ENCODE data around the gene ATP2B2.

The ATP2B2 gene

GRCh38 chr3:10357095-10357494 is 148.3 kb downstream of the ATP2B2 start:
- DNase-seq, result no peak

DNA sequence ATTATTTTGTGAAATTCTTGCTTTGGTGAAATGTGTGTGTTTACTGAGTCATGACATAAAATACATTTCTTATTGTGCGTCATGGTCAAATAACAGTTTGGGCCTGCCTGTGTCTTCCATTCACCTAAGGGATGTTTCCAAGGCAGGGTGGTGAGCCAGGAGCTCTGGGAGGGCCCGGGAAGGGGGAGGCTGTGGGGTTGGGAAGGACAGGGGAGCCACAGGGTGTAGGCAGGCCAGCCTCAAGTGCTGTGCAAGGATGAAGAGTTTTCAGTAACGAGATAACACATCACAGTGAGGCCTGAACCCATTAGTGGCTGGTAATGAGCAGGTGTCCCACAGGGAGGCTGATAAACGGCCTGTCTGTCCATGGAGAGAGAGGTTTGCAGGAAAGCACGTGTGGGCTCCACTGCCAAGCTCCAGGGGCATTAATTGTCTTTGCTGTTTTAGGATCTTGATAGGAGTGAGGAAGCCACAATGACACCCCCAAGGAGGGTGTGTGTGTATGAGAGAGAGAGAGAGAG is 148.9 kb downstream of the ATP2B2 start:
- DNase-seq, result no peak

GRCh38 chr3:10354361-10355015 is 150.9 kb downstream of the ATP2B2 start:
- no peak for DNase-seq

DNA sequence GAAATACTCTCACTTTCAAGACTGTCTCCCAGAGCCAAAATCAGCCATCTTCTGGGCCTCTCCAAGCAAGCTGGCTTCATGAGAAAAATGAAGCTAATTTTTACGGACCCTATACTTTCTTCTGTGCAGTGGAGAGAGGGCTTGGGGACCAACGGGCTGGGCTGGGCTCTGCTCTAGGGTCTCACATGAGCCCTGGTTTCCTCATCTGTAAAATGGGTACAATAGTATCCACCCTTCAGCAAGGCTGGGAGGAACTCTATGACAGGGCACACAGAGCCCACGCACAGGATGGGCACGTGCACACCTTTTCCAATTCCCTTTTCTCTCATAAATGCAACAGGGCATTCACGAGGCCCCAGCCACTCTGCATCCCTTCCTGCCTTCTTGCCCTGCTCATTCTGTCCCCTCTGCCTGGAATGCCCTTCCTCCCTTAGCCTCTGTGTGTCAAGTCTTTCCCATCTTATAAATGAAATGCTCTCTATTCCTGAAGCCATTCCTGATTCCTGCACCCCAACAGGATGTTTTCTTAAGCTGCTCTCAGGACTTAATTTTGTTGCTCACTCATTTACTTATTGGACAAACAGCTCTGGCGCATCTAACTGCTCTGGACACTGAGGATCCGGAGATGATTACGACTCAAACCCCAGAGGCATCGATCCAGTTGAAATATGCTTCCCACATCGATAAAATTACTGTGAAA is 151.6 kb downstream of the ATP2B2 start:
- DNase-seq, result no peak

GRCh38 chr3:10353160-10353559 is 152.2 kb downstream of the ATP2B2 start:
- no peak for DNase-seq

DNA sequence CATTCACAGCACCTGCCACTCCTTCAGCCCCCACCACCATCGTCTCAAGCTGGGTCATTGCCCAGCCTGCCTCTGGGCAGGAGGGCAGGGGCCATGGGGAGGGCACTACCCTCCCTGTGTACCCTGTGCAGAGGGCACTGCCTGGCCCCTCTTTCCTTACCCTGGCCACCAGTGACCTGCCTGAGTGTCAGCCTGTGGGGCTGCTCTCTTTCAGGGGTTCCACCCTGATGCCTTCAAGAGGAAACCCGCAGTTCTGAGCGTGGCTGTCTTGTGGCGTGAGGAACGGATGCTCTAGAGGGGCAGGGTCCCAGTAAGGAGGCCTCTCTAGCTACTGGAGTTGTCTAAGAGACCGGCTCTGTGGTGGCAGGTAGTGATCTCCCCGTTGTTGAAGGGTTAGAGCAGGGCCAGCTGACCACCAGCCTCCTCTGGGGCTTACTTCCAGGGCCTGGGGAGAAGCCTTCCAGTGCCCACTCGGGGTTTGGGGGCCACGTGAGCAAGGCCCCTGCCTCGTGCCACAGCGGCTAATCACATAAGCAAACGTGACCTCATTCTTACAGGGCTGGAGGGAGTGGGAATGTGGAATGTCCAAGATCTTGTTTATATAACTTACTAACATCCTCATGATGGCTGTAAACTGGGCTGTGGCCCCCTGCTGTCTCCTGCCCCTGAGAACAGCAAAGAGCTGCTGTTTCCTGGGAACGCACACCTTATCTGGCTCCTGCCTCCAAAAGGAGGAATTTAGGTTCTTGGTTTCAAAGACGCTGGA is 153.1 kb downstream of the ATP2B2 start:
- DNase-seq, result no peak

- DNase-seq, result no peak
Observed at GRCh38 chr3:10351013-10351735, 154.2 kb downstream of the ATP2B2 start.

DNA sequence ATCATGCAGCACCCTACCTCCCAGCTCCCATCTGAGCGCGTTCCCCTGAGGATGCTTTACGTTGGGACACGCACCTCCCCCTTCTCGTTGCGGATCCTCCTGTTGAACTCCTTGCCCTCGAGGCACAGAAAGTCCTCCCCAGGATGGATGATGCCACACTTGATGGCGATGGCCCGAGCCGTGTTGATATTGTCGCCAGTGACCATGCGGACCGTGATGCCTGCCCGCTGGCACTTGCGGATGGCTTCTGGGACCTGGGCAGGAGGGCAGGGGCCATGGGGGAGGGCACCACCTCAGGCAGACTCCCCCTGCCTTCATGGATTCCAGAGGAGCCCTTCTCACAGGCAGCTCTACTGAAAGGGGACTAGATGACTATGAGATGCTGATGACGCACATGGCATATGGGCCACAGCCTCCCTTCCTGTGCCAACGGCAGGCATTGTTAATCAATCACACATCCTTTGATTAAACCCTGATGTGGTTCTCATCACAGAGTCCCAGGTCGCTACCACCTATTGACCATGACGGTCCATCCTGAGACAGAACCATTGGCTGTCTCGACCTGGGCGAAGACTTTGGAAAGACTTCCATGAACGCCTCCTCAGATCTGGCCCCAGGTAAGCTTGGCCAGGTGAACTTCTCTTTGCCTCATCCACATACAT is 154.9 kb downstream of the ATP2B2 start:
- no peak for DNase-seq

DNA sequence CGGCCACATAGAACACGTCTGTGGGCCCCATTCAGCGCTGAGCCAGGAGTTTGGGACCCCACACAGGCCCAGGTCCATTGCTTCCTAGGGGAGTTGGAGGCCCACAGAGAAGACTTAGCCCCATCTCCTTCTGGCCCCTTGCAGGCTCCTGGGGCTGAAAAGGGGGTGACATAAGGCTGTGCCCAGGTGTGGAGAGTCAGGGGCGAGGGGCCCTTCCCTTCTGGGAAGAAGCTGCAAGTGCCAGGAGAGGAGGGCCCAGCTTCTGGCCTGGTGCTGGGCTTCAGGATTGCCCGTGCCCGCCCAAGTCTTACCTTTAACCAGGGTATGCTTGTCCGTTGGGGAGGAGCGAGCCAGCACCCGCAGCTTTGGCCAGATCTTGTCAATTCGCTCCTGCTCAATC is 155.6 kb downstream of the ATP2B2 start:
- DNase-seq, result no peak

DNA sequence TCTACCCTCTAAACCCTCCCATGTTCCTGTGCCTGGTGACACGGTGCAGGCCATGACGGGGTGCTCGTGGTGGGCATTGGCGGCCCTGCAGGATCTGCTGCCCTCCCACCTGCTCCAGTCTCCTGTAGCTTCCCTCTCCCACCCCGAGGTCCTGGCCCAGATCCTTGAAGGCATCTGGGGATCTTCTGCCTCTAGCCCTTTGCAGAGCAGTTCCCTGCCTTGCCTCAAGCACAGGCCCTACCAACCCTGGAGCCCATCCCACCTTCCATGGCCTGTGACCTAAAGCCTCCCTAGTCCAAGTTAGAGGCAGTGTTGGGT is 157.0 kb downstream of the ATP2B2 start:
- no peak for DNase-seq

- no peak for DNase-seq
Observed at GRCh38 chr3:10347648-10348403, 157.6 kb downstream of the ATP2B2 start.

DNA sequence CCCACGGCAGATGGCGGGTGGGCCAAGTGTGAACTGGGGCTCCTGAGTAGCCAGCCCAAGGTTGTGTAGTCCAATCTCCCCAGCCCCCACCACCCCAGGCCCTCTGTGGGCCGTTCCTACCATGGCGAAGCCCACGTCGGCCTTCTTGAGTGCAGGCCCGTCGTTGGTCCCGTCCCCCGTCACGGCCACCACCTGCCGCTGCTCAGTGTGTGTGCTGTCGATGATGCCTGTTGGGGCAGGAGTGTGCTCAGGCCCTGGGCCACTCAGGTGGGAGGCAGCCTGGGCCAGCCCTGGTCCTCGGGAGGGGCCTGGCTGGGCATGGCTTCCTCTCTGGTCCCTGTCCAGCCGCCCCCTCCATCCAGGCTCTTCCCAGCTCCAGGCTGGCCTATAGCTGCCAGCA is 159.5 kb downstream of the ATP2B2 start:
- DNase-seq, result no peak

- no peak for DNase-seq
Observed at GRCh38 chr3:10344944-10345575, 160.3 kb downstream of the ATP2B2 start.

GRCh38 chr3:10344147-10344943 is 161.0 kb downstream of the ATP2B2 start:
- peak; percentile 59 for DNase-seq

GRCh38 chr3:10343526-10343925 is 161.9 kb downstream of the ATP2B2 start:
- no peak for DNase-seq

DNA sequence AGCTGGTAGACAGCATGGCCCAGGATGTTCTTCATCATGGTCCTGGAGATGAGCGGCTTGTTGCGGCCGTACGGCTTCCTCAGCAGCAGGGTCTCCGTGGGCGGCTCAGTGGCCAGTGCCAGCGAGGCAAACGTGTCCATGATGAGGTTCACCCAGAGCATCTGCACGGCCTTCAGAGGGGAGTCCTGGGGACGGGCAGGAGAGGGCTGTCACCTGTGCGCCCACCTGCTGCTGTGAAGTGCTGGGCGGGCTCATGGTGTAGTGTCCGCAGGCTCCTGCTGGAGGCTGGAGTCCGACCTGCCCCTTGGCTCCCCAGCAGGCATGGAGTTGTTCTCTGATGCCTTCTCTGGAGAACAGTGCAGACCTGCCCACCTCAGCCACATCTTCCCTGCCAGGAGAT is 162.6 kb downstream of the ATP2B2 start:
- no peak for DNase-seq

DNA sequence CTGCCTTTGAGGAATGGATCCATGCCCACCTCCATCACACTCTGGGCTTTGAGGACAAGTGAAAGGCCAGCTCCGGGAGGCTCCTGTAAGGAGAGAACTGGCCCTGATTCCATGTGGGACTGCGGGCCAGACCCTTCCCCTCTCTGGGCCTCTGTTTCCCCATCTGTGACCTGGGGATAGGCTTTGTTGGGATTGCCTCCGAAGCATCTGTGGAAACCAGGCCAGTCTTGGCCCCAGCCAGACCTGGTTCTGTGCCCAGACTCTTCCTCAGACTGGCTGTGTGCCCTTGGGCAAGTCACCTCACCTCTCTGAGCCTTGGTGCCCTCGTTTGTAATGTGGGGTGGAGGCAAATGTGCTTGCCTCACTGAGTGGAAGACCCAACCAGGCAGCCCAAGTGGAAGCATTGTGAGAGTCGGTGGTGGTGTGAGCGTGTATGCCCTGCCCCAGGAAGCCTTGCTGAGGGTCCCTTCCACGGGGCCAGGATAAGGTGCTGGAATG is 163.4 kb downstream of the ATP2B2 start:
- no peak for DNase-seq

GRCh38 chr3:10340476-10340875 is 164.9 kb downstream of the ATP2B2 start:
- no peak for DNase-seq

- no peak for DNase-seq
Observed at GRCh38 chr3:10340046-10340445, 165.3 kb downstream of the ATP2B2 start.

DNA sequence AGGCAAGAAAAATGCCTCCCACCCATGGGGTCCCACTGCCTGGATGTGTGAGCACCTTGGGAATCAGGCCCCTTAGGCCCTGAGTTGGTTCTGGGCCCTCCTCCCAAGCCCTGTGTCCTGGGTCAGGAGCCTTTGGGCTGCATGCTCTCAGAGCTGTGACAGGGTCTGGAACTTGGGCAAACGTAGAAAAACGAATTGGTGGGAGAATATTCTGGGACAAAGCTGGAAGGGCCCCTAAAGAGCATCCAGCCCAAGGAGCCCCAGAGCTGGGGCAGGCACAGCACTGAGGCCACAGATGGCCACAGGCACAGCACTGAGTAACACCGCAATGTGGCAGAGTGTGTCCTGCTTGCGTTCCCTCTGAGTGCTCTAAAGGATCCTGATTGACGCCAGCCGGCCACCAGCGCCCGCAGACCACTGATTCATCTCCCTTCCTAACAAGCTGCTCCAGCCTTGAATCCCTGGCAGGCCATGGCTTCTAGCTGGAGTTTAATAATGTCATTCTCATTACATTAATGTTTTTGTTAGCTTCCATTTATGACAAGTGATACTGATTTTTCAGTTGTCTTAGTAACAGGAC is 165.9 kb downstream of the ATP2B2 start:
- no peak for DNase-seq
